Measurements from ENCODE around the gene SLC35F1. TPM values are rescaled to one million over a fixed set of nuclear protein-coding genes. Genes with fewer than 3 reads are reported as not detected.

Gene SLC35F1
- total RNA-seq, 1 donor from 2014 or later, result not detected

- peaks cover 3% of the 10 kb centered on the region for H3K9me3 Mint-ChIP-seq
- ATAC-seq (ENCODE audit: low read depth), result no peak
- no peaks in the 10 kb centered on the region for H3K36me3 Mint-ChIP-seq (ENCODE audit: low read depth)
- ChIA-PET CTCF (no interaction called here), POLR2A (no interaction called here)
- no peak for DNase-seq
- H3K4me1 Mint-ChIP-seq, result no peaks in the 10 kb centered on the region
- no peaks in the 10 kb centered on the region for H3K27me3 Mint-ChIP-seq
- H3K27ac Mint-ChIP-seq, result no peak overlapping the region
- TF ChIP-seq, protein P1, sequence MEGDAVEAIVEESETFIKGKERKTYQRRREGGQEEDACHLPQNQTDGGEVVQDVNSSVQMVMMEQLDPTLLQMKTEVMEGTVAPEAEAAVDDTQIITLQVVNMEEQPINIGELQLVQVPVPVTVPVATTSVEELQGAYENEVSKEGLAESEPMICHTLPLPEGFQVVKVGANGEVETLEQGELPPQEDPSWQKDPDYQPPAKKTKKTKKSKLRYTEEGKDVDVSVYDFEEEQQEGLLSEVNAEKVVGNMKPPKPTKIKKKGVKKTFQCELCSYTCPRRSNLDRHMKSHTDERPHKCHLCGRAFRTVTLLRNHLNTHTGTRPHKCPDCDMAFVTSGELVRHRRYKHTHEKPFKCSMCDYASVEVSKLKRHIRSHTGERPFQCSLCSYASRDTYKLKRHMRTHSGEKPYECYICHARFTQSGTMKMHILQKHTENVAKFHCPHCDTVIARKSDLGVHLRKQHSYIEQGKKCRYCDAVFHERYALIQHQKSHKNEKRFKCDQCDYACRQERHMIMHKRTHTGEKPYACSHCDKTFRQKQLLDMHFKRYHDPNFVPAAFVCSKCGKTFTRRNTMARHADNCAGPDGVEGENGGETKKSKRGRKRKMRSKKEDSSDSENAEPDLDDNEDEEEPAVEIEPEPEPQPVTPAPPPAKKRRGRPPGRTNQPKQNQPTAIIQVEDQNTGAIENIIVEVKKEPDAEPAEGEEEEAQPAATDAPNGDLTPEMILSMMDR (IDR thresholded peaks at IDR 0.05), result no peak
- intact Hi-C loops (cut with micrococcal nuclease), result no loop called here
- H3K4me3 Mint-ChIP-seq, result no peak overlapping the region
Measured at GRCh38 chr6:118248171-118248570, 341.1 kb downstream of the SLC35F1 start.

GRCh38 chr6:118249680-118250079, 342.6 kb downstream of the SLC35F1 start:
- Mint-ChIP-seq H3K4me1 (no peaks in the 10 kb centered on the region), H3K36me3 (ENCODE audit: low read depth) (no peaks in the 10 kb centered on the region), H3K27me3 (no peaks in the 10 kb centered on the region), H3K4me3 (no peak overlapping the region), H3K9me3 (peaks cover 3% of the 10 kb centered on the region), H3K27ac (no peak overlapping the region)
- ChIA-PET POLR2A (no interaction called here), CTCF (no interaction called here)
- intact Hi-C loops (cut with micrococcal nuclease), result no loop called here
- no peak for ATAC-seq (ENCODE audit: low read depth)
- TF ChIP-seq, protein P1 (IDR thresholded peaks at IDR 0.05), result no peak
- DNase-seq, result no peak

- Mint-ChIP-seq H3K4me1 (no peaks in the 10 kb centered on the region), H3K36me3 (ENCODE audit: low read depth) (no peaks in the 10 kb centered on the region), H3K27ac (no peak overlapping the region), H3K4me3 (no peak overlapping the region), H3K27me3 (no peaks in the 10 kb centered on the region), H3K9me3 (no peaks in the 10 kb centered on the region)
- TF ChIP-seq, protein P1 (IDR thresholded peaks at IDR 0.05), result no peak
- ChIA-PET CTCF (no interaction called here), POLR2A (no interaction called here)
- DNase-seq (no peak), ATAC-seq (ENCODE audit: low read depth) (no peak)
- intact Hi-C loops (cut with micrococcal nuclease), result no loop called here
Measured at GRCh38 chr6:118252474-118252873, 345.4 kb downstream of the SLC35F1 start.

GRCh38 chr6:118253741-118254140, 346.7 kb downstream of the SLC35F1 start:
- Mint-ChIP-seq H3K4me1 (no peaks in the 10 kb centered on the region), H3K36me3 (ENCODE audit: low read depth) (no peaks in the 10 kb centered on the region)
- POLR2A ChIA-PET, result no interaction called here

DNA sequence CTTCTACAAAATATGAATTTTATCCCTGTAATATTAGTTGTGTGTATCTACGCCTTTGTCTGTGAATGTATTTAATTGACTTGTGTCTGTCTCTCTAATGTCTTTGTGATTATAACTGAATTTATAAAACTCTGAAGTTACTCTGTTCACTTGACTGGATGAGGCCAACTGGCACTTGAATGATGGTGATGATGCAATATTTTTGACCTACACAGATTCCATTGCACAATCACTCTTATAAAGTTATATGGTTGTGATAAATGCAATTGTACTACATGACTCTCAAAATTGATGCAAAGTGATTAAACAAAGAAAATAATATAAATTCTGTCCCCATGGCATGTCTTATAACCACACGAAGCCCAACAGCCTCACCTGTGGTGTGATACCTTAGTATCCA, 353.8 kb downstream of the SLC35F1 start:
- no peak overlapping the region for H3K27ac Mint-ChIP-seq
- H3K27me3 Mint-ChIP-seq, result no peaks in the 10 kb centered on the region
- intact Hi-C loops (cut with micrococcal nuclease), result no loop called here
- TF ChIP-seq, protein P1 (IDR thresholded peaks at IDR 0.05), result no peak
- DNase-seq (no peak), ATAC-seq (ENCODE audit: low read depth) (no peak)
- no peaks in the 10 kb centered on the region for H3K36me3 Mint-ChIP-seq (ENCODE audit: low read depth)
- no peaks in the 10 kb centered on the region for H3K4me1 Mint-ChIP-seq
- H3K4me3 Mint-ChIP-seq, result no peak overlapping the region
- CTCF ChIA-PET, result no interaction called here
- POLR2A ChIA-PET, result no interaction called here
- H3K9me3 Mint-ChIP-seq, result no peaks in the 10 kb centered on the region

More at GRCh38 chr6:118253741-118254140, 346.7 kb downstream of the SLC35F1 start:
- H3K27ac Mint-ChIP-seq, result no peak overlapping the region
- H3K4me3 Mint-ChIP-seq, result no peak overlapping the region
- ATAC-seq (ENCODE audit: low read depth) (no peak), DNase-seq (no peak)
- CTCF ChIA-PET, result no interaction called here
- intact Hi-C loops (cut with micrococcal nuclease), result no loop called here
- H3K27me3 Mint-ChIP-seq, result no peaks in the 10 kb centered on the region
- H3K9me3 Mint-ChIP-seq, result no peaks in the 10 kb centered on the region
- TF ChIP-seq, protein P1 (IDR thresholded peaks at IDR 0.05), result no peak

Measured in activated B cell treated with CpG ODN at 0.5 μM for 24 hours (primary cell).